ENCODE results near the gene FAM168B.

Gene FAM168B

DNA sequence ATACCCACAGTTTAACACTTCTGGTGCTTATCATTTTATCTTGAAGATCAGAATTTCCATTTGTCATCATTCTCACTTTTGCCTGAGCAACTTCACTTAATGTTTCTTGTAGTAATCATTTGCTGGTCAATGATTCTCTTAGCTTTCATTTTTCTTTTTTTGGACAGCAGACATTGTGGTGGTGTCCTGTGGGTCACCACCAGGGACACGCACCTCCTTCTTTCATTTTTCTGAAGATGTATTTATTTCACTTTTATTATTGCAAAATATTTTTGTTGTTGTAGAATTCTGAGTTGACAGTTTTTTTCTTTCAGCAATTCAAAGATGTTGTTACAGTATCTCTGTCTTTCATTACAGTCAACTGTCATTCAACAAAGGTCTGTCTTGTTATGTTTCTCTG, 84.3 kb downstream of the FAM168B start:
- Histone ChIP-seq H3K9me3 (ENCODE audit: insufficient read depth, low read depth, low read length) (no peaks in the 10 kb centered on the region), H3K4me1 (ENCODE audit: insufficient read depth, low read length) (no peaks in the 10 kb centered on the region; the same call in 1 of the 2 replicates), H3K36me3 (ENCODE audit: insufficient read depth, low read length) (no peaks in the 10 kb centered on the region), H3K9ac (ENCODE audit: low read depth, low read length) (no peak overlapping the region), H3K27me3 (ENCODE audit: insufficient read depth, low read length) (no peaks in the 10 kb centered on the region), H3K27ac (ENCODE audit: low read depth, low read length) (no peak overlapping the region), H3K4me3 (ENCODE audit: low read length) (no peak overlapping the region)
- WGBS = no CpG with 5 or more reads among the region's 1 CpG

DNA sequence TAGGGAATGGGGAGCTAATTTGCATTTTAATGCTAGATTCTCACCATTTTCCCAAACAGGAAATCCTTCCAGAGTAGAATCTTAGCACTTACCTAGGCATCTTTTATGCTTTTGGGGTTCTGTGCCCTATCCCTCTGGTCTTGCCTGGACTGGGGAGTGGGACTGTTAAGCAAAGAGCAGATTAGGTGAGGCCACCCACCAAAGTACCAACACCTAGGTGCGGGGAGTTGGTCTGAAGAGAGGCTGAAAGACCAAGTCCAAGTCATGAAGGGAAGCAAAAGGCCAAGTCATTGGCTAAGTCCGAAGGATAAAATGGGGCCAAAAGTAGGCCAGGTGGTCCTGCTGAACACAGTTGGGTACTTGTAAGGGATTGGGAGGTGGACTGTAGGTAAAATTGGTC, 86.7 kb downstream of the FAM168B start:
- Histone ChIP-seq H3K9ac (ENCODE audit: low read depth, low read length) (no peak overlapping the region), H3K27me3 (ENCODE audit: insufficient read depth, low read length) (no peaks in the 10 kb centered on the region), H3K9me3 (ENCODE audit: insufficient read depth, low read depth, low read length) (no peaks in the 10 kb centered on the region), H3K36me3 (ENCODE audit: insufficient read depth, low read length) (no peaks in the 10 kb centered on the region), H3K27ac (ENCODE audit: low read depth, low read length) (no peak overlapping the region), H3K4me1 (ENCODE audit: insufficient read depth, low read length) (no peaks in the 10 kb centered on the region; the same call in 1 of the 2 replicates), H3K4me3 (ENCODE audit: low read length) (no peak overlapping the region)
- WGBS = 84% methylated on average over 2 of the region's 2 CpGs

DNA sequence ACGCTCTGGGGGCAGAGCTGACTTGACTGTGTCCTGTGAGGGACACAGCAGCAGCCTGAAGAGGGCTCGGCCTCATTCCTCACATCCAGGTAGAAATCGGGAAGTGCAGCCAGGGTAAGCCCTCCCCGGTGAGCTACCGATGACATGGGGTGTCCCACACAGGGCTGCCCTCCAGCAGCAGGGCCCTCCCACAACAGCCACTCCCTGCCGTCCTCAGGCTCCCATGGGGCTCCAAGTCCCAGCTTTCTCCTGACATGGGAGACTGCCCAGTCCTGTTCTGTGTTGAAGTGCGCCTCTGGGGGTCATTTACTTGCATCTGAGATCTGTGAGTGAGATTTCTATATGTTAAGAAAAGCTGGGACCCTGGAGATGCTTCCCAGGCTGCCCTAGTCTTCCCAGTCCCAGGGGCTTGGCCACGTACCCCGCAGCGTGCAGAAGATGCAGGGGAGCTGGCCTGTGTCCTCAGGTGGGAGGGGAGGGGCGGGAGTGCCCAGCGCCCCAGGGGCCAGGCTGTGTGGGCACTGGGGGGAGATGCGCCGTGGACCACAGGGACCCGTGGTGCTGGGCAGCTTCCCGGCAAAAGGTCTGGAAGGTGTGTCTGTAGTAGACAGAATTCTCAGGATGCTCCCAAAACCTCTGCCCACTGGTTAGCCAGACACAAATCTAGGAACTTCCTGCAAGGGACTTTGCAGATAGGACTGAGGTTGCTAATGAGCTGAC, 87.9 kb downstream of the FAM168B start:
- no peaks in the 10 kb centered on the region for H3K9me3 ChIP-seq (ENCODE audit: insufficient read depth, low read depth, low read length)
- H3K4me1 ChIP-seq (ENCODE audit: insufficient read depth, low read length) = no peaks in the 10 kb centered on the region; the same call in 1 of the 2 replicates
- no peak overlapping the region for H3K27ac ChIP-seq (ENCODE audit: low read depth, low read length)
- no peaks in the 10 kb centered on the region for H3K36me3 ChIP-seq (ENCODE audit: insufficient read depth, low read length)
- H3K9ac ChIP-seq (ENCODE audit: low read depth, low read length) = no peak overlapping the region
- WGBS = 94% methylated on average over 16 of the region's 16 CpGs
- no peaks in the 10 kb centered on the region for H3K27me3 ChIP-seq (ENCODE audit: insufficient read depth, low read length)
- no peak overlapping the region for H3K4me3 ChIP-seq (ENCODE audit: low read length)

DNA sequence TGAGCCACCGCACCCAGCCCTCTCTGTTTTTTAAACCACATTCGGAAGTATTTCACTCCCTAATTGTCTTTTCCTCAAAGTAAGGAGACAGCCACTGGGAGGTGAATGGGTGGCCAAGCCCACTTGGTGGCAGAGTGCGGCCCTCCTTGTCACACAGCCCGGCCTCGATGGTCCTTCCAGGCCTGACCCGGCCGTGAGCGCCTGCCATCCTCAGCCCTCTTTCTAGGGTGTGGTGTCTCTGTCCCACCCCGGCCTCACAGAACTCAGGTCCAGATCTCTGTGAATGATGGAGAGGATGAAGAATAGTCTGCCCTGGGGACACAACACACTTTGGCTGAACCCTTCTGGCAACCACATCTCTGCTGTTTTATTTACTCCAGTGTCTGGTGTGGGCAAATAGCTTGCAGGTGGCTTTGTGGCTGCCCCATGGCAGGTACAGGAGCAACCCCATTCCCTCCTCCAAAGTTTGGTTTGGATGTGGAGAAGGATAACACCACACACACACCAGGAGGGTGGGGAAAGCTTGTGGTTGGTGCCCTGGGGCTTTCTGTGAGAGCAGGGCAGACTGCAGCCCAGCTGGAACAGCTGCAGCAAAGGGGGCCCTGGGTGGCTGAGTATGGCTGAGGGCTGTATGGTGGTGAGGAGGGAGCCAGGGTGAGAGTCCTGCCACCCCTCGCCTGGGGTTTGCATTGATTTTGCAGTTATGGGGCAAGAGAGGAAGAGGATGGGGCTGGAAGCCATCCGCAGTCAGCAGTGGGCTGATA, 88.6 kb downstream of the FAM168B start:
- Histone ChIP-seq H3K27me3 (ENCODE audit: insufficient read depth, low read length) (no peaks in the 10 kb centered on the region), H3K9me3 (ENCODE audit: insufficient read depth, low read depth, low read length) (no peaks in the 10 kb centered on the region), H3K4me1 (ENCODE audit: insufficient read depth, low read length) (no peaks in the 10 kb centered on the region; the same call in 1 of the 2 replicates), H3K4me3 (ENCODE audit: low read length) (no peak overlapping the region), H3K36me3 (ENCODE audit: insufficient read depth, low read length) (no peaks in the 10 kb centered on the region), H3K27ac (ENCODE audit: low read depth, low read length) (no peak overlapping the region), H3K9ac (ENCODE audit: low read depth, low read length) (no peak overlapping the region)
- WGBS = 94% methylated on average over 11 of the region's 11 CpGs

DNA sequence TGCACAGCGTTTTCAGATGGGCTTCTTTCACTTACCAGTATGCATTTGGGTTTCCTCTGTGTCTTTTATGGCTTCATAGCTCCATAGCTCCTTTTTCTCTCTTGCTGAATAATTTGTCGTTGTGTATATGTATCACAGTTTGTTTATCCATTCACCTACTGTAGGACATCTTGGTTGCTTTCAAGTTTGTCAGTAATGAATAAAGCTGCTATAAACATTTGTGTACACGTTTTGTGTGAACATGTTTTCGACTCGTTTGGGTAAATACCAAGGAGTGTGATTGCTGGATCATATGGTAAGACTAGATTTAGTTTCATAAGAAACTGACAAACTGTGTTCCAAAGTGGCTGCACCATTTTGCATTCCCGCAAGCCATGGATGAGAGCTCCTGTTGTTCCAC, 94.7 kb downstream of the FAM168B start:
- Histone ChIP-seq H3K27ac (ENCODE audit: low read depth, low read length) (no peak overlapping the region), H3K36me3 (ENCODE audit: insufficient read depth, low read length) (no peaks in the 10 kb centered on the region), H3K9me3 (ENCODE audit: insufficient read depth, low read depth, low read length) (no peaks in the 10 kb centered on the region), H3K27me3 (ENCODE audit: insufficient read depth, low read length) (no peaks in the 10 kb centered on the region), H3K4me1 (ENCODE audit: insufficient read depth, low read length) (no peaks in the 10 kb centered on the region; the same call in 1 of the 2 replicates), H3K4me3 (ENCODE audit: low read length) (no peak overlapping the region), H3K9ac (ENCODE audit: low read depth, low read length) (no peak overlapping the region)
- 83% methylated on average over 5 of the region's 6 CpGs for WGBS

All from HUES64 (cell line).